Glomerular visceral epithelial cell (primary cell): ENCODE results near the gene SH2D1B.
"Not testable (repeated sequence)": the region's sequence is repeated elsewhere in the genome, so short reads cannot be mapped to it uniquely, and the experiment has no call there.

ENCODE experiments used
- DNase-seq: peaks from one replicate; pipeline ENCODE4 v3.0.0-alpha.2; 2016; ENCODE audit errors: extremely low spot score

Gene SH2D1B

GRCh38 chr1:162363823-162364222, 48.1 kb downstream of the SH2D1B start:
- DNase-seq = no peak

- no peak for DNase-seq
These were observed 50.6 kb downstream of the SH2D1B start for GRCh38 chr1:162361349-162361748.

GRCh38 chr1:162360874-162361260, 51.1 kb downstream of the SH2D1B start:
- no peak for DNase-seq

GRCh38 chr1:162360237-162360873, 51.6 kb downstream of the SH2D1B start:
- DNase-seq = no peak

GRCh38 chr1:162359523-162360236, 52.3 kb downstream of the SH2D1B start:
- DNase-seq = no peak

- DNase-seq = no peak
These were observed 53.0 kb downstream of the SH2D1B start for GRCh38 chr1:162358928-162359327.

DNA sequence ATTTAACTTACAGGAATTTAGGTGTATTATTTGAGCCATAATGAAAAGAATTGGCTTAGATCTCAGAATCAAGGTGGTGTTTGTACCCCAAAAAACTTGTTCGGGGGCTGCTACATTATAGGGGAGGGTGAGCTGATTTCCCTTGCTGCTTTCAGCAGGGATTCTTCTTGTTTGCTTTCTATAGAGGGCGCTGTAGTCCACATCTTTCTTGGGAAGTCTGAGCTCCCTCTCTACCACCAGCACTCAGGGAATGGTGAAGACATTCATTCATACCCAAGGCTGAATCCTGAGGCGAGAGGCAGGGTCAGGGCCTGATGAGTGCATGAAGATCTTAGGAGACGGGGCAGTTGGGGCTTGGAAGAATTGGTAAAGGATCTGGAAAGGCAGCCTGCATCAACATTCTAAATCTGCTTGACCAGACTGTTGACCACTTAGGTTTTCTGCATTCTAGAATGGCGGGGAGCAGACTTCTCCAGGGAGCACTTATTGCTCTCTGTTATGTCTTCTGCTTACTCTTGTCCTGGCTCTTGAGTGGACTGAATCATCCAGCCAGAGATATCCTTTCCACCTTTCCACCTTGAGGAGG, 54.2 kb downstream of the SH2D1B start:
- DNase-seq = peak; percentile 18

DNA sequence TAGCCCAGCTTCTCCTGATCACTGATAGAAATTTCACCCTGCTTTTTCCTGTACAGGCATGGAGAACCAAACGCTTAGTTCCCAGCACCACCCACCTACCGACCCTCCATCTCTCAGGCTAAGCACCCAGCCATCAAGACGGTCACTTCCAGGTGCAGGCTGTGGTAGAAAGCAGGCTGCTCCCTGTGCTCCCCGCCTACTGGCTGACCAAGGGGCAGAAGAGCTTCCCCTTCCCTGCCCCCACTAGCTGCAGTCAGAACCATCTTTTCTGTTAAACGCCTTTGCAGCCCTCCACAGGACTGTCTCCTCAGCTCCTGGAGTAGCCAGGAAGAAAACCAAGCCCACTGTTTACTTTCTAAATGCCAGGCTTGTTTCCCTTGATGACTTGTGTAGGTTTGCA, 58.2 kb downstream of the SH2D1B start:
- no peak for DNase-seq

GRCh38 chr1:162353078-162353477, 58.9 kb downstream of the SH2D1B start:
- no peak for DNase-seq

- DNase-seq = not testable (repeated sequence)
These were observed 60.1 kb downstream of the SH2D1B start for GRCh38 chr1:162351874-162352273.

DNA sequence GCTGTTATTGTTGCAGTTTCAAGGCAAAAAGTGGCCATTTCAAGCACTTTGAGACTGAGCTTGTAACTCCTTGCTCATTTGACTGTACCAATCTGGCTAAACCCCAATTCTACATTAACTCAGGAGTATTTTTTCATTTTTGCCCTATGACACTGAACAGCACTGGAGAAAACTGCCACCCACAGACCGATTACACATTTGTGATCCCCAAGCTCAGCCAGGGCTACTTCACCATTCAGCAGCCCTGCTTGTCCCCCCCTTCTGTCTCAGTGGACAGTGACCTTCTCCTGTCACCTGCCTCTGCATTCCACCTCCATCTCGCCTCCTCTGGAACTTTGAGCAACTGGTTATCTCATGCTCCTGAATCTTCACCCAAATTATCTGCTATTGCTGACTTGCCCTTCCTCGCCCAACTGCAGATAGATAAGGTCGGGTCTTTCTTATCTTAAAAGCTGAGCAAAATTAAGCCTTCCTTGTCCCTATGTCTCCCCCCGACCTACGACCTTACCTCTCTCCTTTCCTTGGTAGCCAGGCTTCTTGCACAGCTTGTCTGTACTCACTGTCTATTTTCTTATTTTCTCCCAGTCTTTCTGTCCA, 60.6 kb downstream of the SH2D1B start:
- no peak for DNase-seq

GRCh38 chr1:162349635-162350330, 62.2 kb downstream of the SH2D1B start:
- peak; percentile 33 for DNase-seq

- no peak for DNase-seq
These were observed 64.7 kb downstream of the SH2D1B start for GRCh38 chr1:162347281-162347680.
